Left lung (tissue), 10 donors: ENCODE results near the gene MAMDC4. TPM values are rescaled to one million over a fixed set of nuclear protein-coding genes. Genes with fewer than 3 reads are reported as not detected.

ENCODE experiments used
- ATAC-seq: fragments of 200-7000 bp; cut with Tn5 transposase; one replicate; pipeline ENCODE4 v1.9.1; 2020; ENCODE audit warnings: moderate library complexity
- DNase-seq, 4 donors: peaks; one replicate each; pipeline ENCODE4 v3.0.0-alpha.2; 2013 to 2020
- H3K27ac ChIP-seq, 2 donors: fragments of 200-600 bp; sonication (generic) in 1 of 2; one replicate each; pipeline versions ENCODE4 v1.5.0 to v1.8.0; 2020 to 2021
- H3K27me3 ChIP-seq, 2 donors: fragments of 200-600 bp; sonication (generic) in 1 of 2; one replicate each; pipeline versions ENCODE4 v1.5.0 to v1.8.0; 2020 to 2021
- H3K36me3 ChIP-seq, 2 donors: fragments of 200-600 bp; sonication (generic) in 1 of 2; one replicate each; pipeline versions ENCODE4 v1.5.0 to v1.8.0; 2020 to 2021
- H3K4me1 ChIP-seq, 2 donors: fragments of 200-600 bp; one replicate each; pipeline ENCODE4 v1.8.0; 2021
- H3K4me3 ChIP-seq, 2 donors: fragments of 200-600 bp; sonication (generic) in 1 of 2; one replicate each; pipeline versions ENCODE4 v1.5.0 to v1.8.0; 2020 to 2021; ENCODE audit warnings: mild to moderate bottlenecking in 1 of 2
- H3K9me3 ChIP-seq, 2 donors: fragments of 200-600 bp; sonication (generic) in 1 of 2; one replicate each; pipeline versions ENCODE4 v1.5.0 to v1.8.0; 2020 to 2021
- CTCF ChIP-seq, 2 donors: fragments of 200-600 bp; sonication (generic) in 1 of 2; IDR thresholded peaks; one replicate each; pipeline versions ENCODE4 v1.5.0 to v1.8.0; 2021; ENCODE audit warnings: antibody characterized with exemption in 2 of 2
- intact Hi-C, 2 donors: fragments of 100-400 bp; cut with DNase I; formaldehyde crosslinking; loops; one replicate each; pipeline versions ENCODE4 v1.11.2 to v1.14.2; 2022
- polyA plus RNA-seq, 6 donors: library from polyadenylated mRNA; unstranded; fragments of 120-200 nt; gene quantifications; one replicate each; pipeline ENCODE4 v1.2.1, GENCODE V29; 2013; ENCODE audit not compliant: insufficient read length in 6 of 6
- total RNA-seq, 2 donors: library from RNA; stranded (reverse); fragmentation: NEBNext Ultra II Directional; extraction: Animal tissue kit (Norgen Biotek cat#: 25700); gene quantifications; one replicate each; pipeline ENCODE4 v1.2.1, GENCODE V29; 2021
- donor health status: DM: no; HTN: yes; CAD: no.
- donor health status: DM: no; HTN: no; CAD: no.

The MAMDC4 gene
- total and polyA plus RNA-seq, 8 donors: 5.3 to 16.0 (median 8.8) TPM

GRCh38 chr9:136888454-136888853 is 36.3 kb downstream of the MAMDC4 start:
- DNase-seq (no peak), ATAC-seq (no peak)
- Histone ChIP-seq H3K4me1 (peaks cover 7 to 26% of the 10 kb centered on the region in 2 donors), H3K27me3 (no peaks in the 10 kb centered on the region), H3K27ac (no peak overlapping the region), H3K4me3 (no peak overlapping the region), H3K9me3 (no peaks in the 10 kb centered on the region), H3K36me3 (peaks cover 0 to 15% of the 10 kb centered on the region in 2 donors)
- intact Hi-C loops: no loop called here
- TF ChIP-seq CTCF (IDR thresholded peaks at IDR 0.05): no peak

GRCh38 chr9:136889858-136890257 is 37.7 kb downstream of the MAMDC4 start:
- H3K4me1 ChIP-seq: peaks cover 7 to 26% of the 10 kb centered on the region in 2 donors
- no peak for ATAC-seq
- no peak for DNase-seq
- H3K9me3 ChIP-seq: no peaks in the 10 kb centered on the region
- no peak overlapping the region for H3K4me3 ChIP-seq
- TF ChIP-seq CTCF (IDR thresholded peaks at IDR 0.05): no peak
- no peaks in the 10 kb centered on the region for H3K27me3 ChIP-seq
- H3K27ac ChIP-seq: no peak overlapping the region
- H3K36me3 ChIP-seq: peaks cover 0 to 22% of the 10 kb centered on the region in 2 donors
- intact Hi-C loops: no loop called here

GRCh38 chr9:136890661-136891060 is 38.5 kb downstream of the MAMDC4 start:
- intact Hi-C loops: no loop called here
- DNase-seq (no peak), ATAC-seq (no peak)
- H3K27ac ChIP-seq: no peak overlapping the region
- peaks cover 0 to 30% of the 10 kb centered on the region in 2 donors for H3K36me3 ChIP-seq
- no peaks in the 10 kb centered on the region for H3K27me3 ChIP-seq
- H3K4me3 ChIP-seq: no peak overlapping the region
- no peak for TF ChIP-seq CTCF (IDR thresholded peaks at IDR 0.05)
- H3K9me3 ChIP-seq: no peaks in the 10 kb centered on the region
- H3K4me1 ChIP-seq: peaks cover 7 to 19% of the 10 kb centered on the region in 2 donors

- peaks cover 8 to 15% of the 10 kb centered on the region in 2 donors for H3K4me1 ChIP-seq
- intact Hi-C loops: no loop called here
Measured at GRCh38 chr9:136896027-136896426, 43.9 kb downstream of the MAMDC4 start.

GRCh38 chr9:136898483-136899100 is 46.4 kb downstream of the MAMDC4 start:
- Histone ChIP-seq H3K27me3 (no peaks in the 10 kb centered on the region), H3K36me3 (peaks cover 0 to 51% of the 10 kb centered on the region in 2 donors), H3K27ac (peak overlapping the region in 1 of 2 donors; percentile 1), H3K4me3 (no peak overlapping the region), H3K9me3 (no peaks in the 10 kb centered on the region), H3K4me1 (peaks cover 30 to 40% of the 10 kb centered on the region in 2 donors)
- TF ChIP-seq CTCF (IDR thresholded peaks at IDR 0.05): no peak
- DNase-seq (no peak), ATAC-seq (no peak)
- intact Hi-C loops: no loop called here

More at GRCh38 chr9:136896027-136896426, 43.9 kb downstream of the MAMDC4 start:
- no peak for TF ChIP-seq CTCF (IDR thresholded peaks at IDR 0.05)
- Histone ChIP-seq H3K27me3 (no peaks in the 10 kb centered on the region), H3K36me3 (peaks cover 0 to 50% of the 10 kb centered on the region in 2 donors), H3K4me3 (no peak overlapping the region), H3K27ac (no peak overlapping the region), H3K9me3 (no peaks in the 10 kb centered on the region)
- no peak for DNase-seq
- ATAC-seq: no peak
